H1 (cell line): ENCODE results near the gene DNER. TPM values are rescaled to one million over a fixed set of nuclear protein-coding genes. Genes with fewer than 3 reads are reported as not detected.

Experiments
- BCL11A ChIP-seq, 2 experiments: IDR thresholded peaks; one replicate each; pipeline ENCODE4 v1.6.1; 2011; ENCODE audit warnings: low read depth in 2 of 2, low read length in 2 of 2, mild to moderate bottlenecking in 2 of 2
- EZH2 ChIP-seq: fragments of 200-600 bp; sonication (generic); IDR thresholded peaks from 2 replicates; pipeline ENCODE4 v1.7.1; 2012; ENCODE audit warnings: low read depth, mild to moderate bottlenecking, moderate library complexity, low read length, inconsistent platforms; ENCODE audit not compliant: severe bottlenecking
- polyA plus RNA-seq, 7 experiments: library from polyadenylated mRNA; depleted of rRNA in 3 of 7; stranded (reverse) in 5 of 7; unstranded in 2 of 7; fragments of >200 nt in 5 of 7; fragments of 200-250 nt in 2 of 7; gene quantifications; 1 replicate in 5 of 7; 2 replicates in 1 of 7; 4 replicates in 1 of 7; pipeline versions ENCODE4 v1.2.1 to v1.2.3, GENCODE V29; 2011 to 2013; ENCODE audit warnings: missing spikeins in 2 of 7, mixed read lengths in 2 of 7
- total RNA-seq: library from RNA; stranded (reverse); fragmentation: NEBNext Ultra II Directional; extraction: Animal tissue kit (Norgen Biotek cat#: 25700); gene quantifications from 2 replicates; pipeline ENCODE4 v1.2.1, GENCODE V29; 2021

Gene DNER
- total and polyA plus RNA-seq, 2 of the 8 experiments (the other 6 are each of a cell fraction or from before 2014, with no cell fraction given) = 6.8 to 16.3 TPM

DNA sequence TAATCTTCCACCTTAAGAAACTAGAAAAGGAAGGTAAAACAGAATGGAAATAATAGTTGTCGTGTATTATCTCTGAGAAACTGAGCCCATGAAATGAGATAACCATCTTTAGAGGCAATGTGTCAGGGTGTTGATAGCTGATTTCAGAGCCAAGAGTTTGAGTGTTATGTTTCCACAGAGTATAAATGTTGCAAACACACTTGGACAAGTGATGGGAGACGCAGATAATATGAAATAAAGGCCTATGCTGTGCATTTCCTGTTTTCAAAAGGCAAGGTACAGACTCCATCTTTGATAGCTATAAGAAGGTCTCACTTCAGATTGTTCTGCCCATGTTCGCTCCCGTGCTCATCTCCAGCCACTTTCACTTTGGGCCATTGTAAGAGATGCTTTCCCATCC lies 25.9 kb upstream of the DNER start (continued):
- TF ChIP-seq EZH2 = no peak
- TF ChIP-seq BCL11A (IDR thresholded peaks at IDR 0.05; ENCODE audit: low read depth in 2 of 2, low read length in 2 of 2) = no peak
